GM12891 (cell line): ENCODE results near the gene SEC22A.
A peak's percentile ranks its signal among the peaks of the same experiment; 100 is the strongest.
"Not testable (repeated sequence)": the region's sequence is repeated elsewhere in the genome, so short reads cannot be mapped to it uniquely, and the experiment has no call there.

Experiments
- DNase-seq: peaks from one replicate; pipeline ENCODE4 v3.0.0; 2011; ENCODE audit warnings: low spot score; ENCODE audit not compliant: insufficient read length
- FAIRE-seq: peaks from 2 replicates; lab custom pipeline; 2011; peaks lifted over from hg19 to GRCh38; lab: Jason Lieb, UNC
- PAX5 ChIP-seq: IDR thresholded peaks from 2 replicates; pipeline ENCODE4 v1.6.1; 2011; ENCODE audit warnings: low read length, moderate library complexity, mild to moderate bottlenecking; ENCODE audit not compliant: insufficient read depth, severe bottlenecking
- POLR2A ChIP-seq: IDR thresholded peaks from 2 replicates; pipeline ENCODE4 v1.6.1; 2011; ENCODE audit warnings: low read depth, low read length, control low read depth
- POLR2AphosphoS5 ChIP-seq: IDR thresholded peaks from 2 replicates; pipeline ENCODE4 v1.6.1; 2011; ENCODE audit warnings: low read depth, low read length, control low read depth
- POU2F2 ChIP-seq: IDR thresholded peaks from 2 replicates; pipeline ENCODE4 v1.6.1; 2011; ENCODE audit warnings: low read depth, mild to moderate bottlenecking, control low read depth, low read length, moderate library complexity
- SPI1 ChIP-seq: IDR thresholded peaks from 2 replicates; pipeline ENCODE4 v1.6.1; 2011; ENCODE audit warnings: low read depth, low read length, control low read depth
- TAF1 ChIP-seq: IDR thresholded peaks from 2 replicates; pipeline ENCODE4 v1.6.1; 2011; ENCODE audit warnings: low read depth, low read length, control low read depth

Gene SEC22A

DNA sequence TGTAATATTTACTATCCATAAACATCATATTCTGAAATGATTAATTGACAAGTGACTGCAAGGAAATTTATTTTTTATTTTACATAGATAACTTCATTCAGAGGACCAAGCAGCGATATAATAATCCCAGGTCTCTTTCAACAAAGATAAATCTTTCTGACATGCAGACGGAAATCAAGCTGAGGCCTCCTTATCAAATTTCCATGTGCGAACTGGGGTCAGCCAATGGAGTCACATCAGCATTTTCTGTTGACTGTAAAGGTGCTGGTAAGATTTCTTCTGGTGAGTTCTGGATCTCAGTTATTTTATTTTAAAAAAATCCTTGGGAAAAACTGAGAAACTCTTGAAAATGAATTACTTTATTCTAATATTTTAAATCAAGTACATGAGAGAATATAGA is 23.3 kb downstream of the SEC22A start:
- FAIRE-seq (no peak), DNase-seq (no peak)
- TF ChIP-seq POU2F2 = no peak
- no peak for TF ChIP-seq SPI1
- no peak for TF ChIP-seq TAF1
- TF ChIP-seq POLR2AphosphoS5 = no peak
- no peak for TF ChIP-seq POLR2A
- TF ChIP-seq PAX5 = no peak

DNA sequence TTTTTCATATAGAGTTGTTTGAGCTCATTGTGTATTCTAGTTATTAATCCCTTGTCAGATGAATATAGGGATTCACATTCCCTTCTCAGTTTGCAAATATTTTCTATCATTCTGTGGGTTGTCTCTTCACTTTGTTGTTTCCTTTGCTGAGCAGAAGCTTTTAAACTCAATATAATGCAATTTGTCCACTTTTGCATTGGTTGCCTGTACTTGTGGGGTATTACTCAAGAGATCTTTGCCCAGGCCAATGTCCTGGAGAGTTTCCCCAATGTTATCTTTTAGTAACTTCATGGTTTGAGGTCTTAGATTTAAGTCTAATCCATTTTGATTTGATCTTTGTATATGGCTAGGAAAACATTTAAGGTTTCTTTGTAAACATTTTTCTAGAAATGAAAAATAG is 24.8 kb downstream of the SEC22A start:
- FAIRE-seq (no peak), DNase-seq (no peak)
- TF ChIP-seq TAF1 (no peak), POU2F2 (no peak), PAX5 (no peak), SPI1 (no peak), POLR2A (no peak)

DNA sequence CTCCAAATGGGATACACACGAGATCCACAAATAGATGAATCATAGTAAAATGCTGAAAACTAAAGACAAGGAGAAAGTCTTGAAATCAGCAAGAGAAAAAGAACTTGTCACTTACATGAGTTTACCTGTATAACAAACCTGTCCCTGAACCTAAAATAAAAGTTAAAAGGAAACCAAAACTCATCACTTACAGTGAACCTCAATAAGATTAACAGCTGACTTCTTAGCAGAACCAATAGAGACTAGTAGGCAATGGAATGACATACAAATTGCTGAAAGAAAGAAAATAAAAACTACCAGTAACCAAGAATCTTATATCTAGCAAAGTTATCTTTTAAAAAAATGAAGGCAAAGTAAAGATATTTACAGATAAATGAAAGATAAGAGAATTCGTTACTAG is 27.4 kb downstream of the SEC22A start:
- no peak for FAIRE-seq
- no peak for DNase-seq
- TF ChIP-seq POLR2AphosphoS5 (no peak), POLR2A (no peak), TAF1 (no peak), POU2F2 (no peak), SPI1 (no peak), PAX5 (no peak)

DNA sequence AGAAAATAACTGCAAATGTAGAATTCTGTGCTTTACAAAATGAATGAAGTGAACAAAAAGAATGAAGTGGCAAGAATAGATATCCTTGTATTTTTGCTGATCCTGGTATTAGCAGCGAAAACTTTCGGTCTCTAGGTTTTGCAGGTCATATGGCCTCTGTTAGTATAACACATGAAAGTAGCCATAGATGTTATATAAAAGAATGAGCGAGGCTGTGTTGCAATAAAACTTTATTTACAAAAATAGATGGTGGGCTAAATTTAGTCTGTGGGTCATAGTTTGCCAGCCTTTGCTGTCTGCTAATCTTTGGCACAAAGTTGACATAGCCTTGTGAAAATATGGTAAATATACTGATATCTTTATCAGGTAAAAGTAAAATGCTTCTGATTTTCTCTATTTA is 35.2 kb downstream of the SEC22A start:
- DNase-seq (no peak), FAIRE-seq (no peak)
- no peak for TF ChIP-seq POLR2A
- TF ChIP-seq SPI1 = no peak
- TF ChIP-seq PAX5 = no peak
- TF ChIP-seq POU2F2 = no peak

DNA sequence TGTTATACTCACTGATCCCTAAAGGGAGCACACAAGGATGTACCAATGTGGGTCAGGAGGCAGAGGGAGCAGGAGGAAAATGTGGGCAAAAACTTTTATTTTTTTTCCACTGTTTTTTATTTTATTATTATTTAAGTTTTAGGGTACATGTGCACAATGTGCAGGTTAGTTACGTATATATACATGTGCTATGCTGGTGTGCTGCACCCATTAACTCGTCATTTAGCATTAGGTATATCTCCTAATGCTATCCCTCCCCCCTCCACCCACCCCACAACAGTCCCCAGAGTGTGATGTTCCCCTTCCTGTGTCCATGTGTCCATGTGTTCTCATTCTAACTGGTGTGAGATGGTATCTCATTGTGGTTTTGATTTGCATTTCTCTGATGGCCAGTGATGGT is 37.4 kb downstream of the SEC22A start:
- not testable (repeated sequence) for FAIRE-seq

DNA sequence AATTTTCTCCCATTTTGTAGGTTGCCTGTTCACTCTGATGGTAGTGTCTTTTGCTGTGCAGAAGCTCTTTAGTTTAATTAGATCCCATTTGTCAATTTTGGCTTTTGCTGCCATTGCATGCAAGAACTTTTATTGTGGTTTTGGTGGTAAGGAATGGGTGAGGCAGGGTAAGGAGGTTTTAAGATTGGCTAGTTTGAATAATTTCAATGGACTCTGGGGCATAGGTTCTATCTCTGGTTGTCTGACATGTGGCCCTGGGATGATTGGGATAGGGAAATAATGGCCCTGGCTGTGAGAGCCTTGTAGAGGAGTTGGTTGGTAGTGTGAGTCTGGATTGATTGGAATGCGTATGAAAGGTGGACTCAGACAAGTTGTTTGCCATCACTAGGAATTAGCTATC is 38.0 kb downstream of the SEC22A start:
- no peak for DNase-seq
- no peak for FAIRE-seq
- no peak for TF ChIP-seq POU2F2
- TF ChIP-seq PAX5 = no peak
- TF ChIP-seq POLR2AphosphoS5 = no peak
- TF ChIP-seq SPI1 = no peak
- no peak for TF ChIP-seq POLR2A
- TF ChIP-seq TAF1 = no peak

More for the DNA sequence above, 37.4 kb downstream of the SEC22A start:
- DNase-seq = not testable (repeated sequence)

DNA sequence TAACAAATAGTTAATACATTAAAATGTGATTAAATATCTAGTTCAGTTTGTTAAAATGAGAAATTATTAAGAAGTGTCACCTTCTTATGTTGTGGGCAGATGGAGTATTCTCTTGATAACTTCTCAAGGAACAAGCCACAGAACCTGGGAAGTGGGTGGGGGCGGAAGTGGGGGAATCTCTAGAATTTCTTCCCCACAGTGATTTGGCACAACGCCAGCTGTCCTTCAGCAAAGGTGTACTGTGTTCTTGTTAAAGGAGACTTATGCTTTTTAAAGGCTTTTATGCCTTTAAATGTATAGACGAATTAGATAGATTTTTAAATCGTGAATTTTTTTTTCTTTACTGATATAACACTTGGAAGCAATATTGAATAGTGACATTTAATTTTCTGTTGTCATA is 42.4 kb downstream of the SEC22A start:
- FAIRE-seq (no peak), DNase-seq (no peak)
- no peak for TF ChIP-seq TAF1
- no peak for TF ChIP-seq POLR2AphosphoS5
- no peak for TF ChIP-seq SPI1
- TF ChIP-seq POLR2A = no peak
- no peak for TF ChIP-seq POU2F2
- no peak for TF ChIP-seq PAX5

DNA sequence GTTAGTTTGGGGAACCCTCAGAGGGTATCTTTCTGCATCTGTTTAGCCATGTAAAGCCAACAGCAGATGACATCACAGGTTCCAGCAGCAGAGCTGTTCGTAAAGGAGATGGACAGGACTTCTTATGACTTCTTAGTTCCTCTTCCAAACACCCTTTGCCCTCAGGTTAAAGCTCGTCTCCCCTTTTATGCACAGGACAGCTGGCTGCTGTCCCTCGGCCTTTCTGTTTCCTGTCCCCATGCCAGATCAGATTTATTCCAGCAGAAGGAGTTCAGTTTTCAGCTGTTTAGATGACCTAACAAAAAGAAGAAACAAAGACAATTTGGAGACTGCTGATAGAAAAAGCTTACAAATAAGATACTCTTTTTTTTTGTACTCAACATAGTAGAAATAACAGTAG is 45.1 kb downstream of the SEC22A start:
- FAIRE-seq (no peak), DNase-seq (no peak)
- TF ChIP-seq PAX5 = no peak
- TF ChIP-seq POLR2A = no peak
- TF ChIP-seq SPI1 = no peak
- TF ChIP-seq POU2F2 = no peak
- TF ChIP-seq POLR2AphosphoS5 = no peak
- TF ChIP-seq TAF1 = no peak

DNA sequence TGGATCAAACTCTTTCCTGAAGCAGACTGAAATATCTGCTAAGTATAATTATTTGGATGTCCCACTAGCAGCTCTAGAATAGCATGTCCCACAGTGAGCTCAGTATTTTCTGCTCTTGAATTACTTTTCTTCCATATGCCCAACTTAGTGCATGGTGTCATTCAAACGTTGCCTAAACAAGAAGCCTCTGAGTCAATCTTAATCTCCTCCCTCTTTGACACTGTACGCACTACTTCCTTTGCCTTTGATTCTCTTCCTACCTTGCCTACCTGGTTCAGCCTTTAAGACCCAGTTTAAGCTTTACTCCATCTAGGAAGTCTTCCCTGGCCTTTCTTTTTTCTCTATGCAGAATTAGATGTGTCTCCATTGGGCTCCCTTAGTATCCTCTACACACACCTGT is 54.5 kb downstream of the SEC22A start:
- FAIRE-seq = no peak
- no peak for TF ChIP-seq POU2F2
- no peak for TF ChIP-seq POLR2A
- TF ChIP-seq POLR2AphosphoS5 = no peak
- TF ChIP-seq SPI1 = no peak
- TF ChIP-seq TAF1 = no peak
- TF ChIP-seq PAX5 = no peak

DNA sequence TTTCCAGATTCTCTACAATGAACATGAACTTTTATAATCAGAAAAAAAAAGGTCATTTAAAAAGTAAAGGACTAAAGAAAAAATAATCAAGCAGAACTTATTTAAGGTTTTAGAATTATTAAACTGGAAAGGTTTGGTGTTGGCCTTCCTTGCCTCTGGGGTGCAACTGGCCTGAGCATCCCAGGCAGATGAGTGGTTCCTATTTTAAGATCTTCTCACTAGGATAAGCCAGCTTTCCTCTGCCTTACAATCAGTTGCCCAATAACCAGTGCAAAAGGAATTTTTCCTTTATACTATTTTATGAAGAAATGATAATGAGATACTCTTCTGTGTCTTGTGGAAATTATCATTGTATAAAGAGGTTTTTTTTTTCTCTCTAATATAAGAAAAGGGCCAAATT is 56.6 kb downstream of the SEC22A start:
- TF ChIP-seq TAF1 (no peak), POLR2A (no peak), SPI1 (no peak), POU2F2 (no peak), POLR2AphosphoS5 (no peak), PAX5 (no peak)
- DNase-seq (no peak), FAIRE-seq (no peak)

More for the DNA sequence above, 54.5 kb downstream of the SEC22A start:
- DNase-seq = no peak

DNA sequence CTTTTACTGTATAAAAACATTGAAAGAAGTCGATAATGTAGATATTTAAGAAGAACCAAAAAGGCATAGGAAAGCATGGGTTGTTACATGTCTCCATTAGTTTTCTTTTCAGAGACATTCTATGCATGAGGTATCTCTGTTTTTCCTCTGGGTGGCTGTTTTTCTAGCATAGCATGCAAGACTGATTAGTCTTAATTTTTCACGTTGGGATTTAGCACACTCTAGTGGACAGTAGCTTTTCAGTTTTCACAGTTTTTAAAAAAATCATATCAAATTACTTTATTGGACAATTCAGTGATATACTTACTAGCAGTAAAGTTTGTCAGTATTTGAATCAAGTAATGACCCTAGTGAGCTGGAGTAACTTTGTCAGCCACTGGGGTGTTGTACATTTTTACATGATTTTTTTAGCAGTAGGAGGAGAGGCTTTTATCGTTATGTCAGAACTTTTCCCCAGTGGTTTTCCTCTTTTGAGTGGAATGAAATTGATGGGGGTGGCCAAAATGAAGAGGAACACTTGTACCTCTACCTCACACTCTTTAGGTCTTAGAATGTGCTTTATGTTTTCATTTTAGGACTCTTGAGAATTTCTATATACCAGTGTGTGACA is 57.2 kb downstream of the SEC22A start:
- FAIRE-seq (peak; percentile 35), DNase-seq (no peak)
- TF ChIP-seq POLR2AphosphoS5 (no peak), TAF1 (no peak), POLR2A (no peak), POU2F2 (no peak), PAX5 (no peak), SPI1 (no peak)
